PC-9 (cell line): ENCODE measurements around the gene ST3GAL2. TPM values are rescaled to one million over a fixed set of nuclear protein-coding genes. Genes with fewer than 3 reads are reported as not detected.
A peak's percentile ranks its signal among the peaks of the same experiment; 100 is the strongest.

Source experiments
- BruUV-seq: library from RNA; stranded (reverse); fragments of 400-500 nt; replicated peaks from 2 replicates; lab custom pipeline; 2021; lab: Mats Ljungman, UMichigan
- CTCF ChIA-PET: fragments of 300-600 bp; sonication (Branson Sonifier 250); formaldehyde crosslinking; loops from one replicate; lab custom pipeline; 2022; ENCODE audit warnings: antibody characterized with exemption; lab: Charles Lee
- POLR2A ChIA-PET: fragments of 300-600 bp; sonication (Branson Sonifier 250); formaldehyde crosslinking; loops from one replicate; lab custom pipeline; 2022; ENCODE audit warnings: antibody characterized with exemption; ENCODE audit not compliant: unreplicated experiment; lab: Charles Lee
- DNase-seq, 2 experiments: peaks; one replicate each; pipeline versions ENCODE4 v3.0.0 to v3.0.0-alpha.2; 2015 to 2022; ENCODE audit warnings: mixed read lengths in 1 of 2
- H2AFZ ChIP-seq: fragments of 200-600 bp; sonication (generic); 2 replicates; pipeline ENCODE4 v1.8.1; 2017; ENCODE audit warnings: antibody characterized with exemption
- H3F3A ChIP-seq: fragments of 200-600 bp; sonication (generic); 2 replicates; pipeline ENCODE4 v1.8.1; 2017; ENCODE audit warnings: antibody characterized with exemption, mild to moderate bottlenecking, low read depth; ENCODE audit not compliant: insufficient read depth
- H3K27ac ChIP-seq: fragments of 200-600 bp; sonication (generic); 2 replicates; pipeline ENCODE4 v1.6.1; 2016; ENCODE audit warnings: mixed run types
- H3K27me3 ChIP-seq: fragments of 200-600 bp; sonication (generic); 2 replicates; pipeline ENCODE4 v1.6.1; 2016; ENCODE audit warnings: low read depth, mixed run types; ENCODE audit not compliant: insufficient read depth
- H3K36me3 ChIP-seq: fragments of 200-600 bp; sonication (generic); 2 replicates; pipeline ENCODE4 v1.6.1; 2016; ENCODE audit warnings: low read depth, mixed run types
- H3K4me1 ChIP-seq: fragments of 200-600 bp; sonication (generic); replicated peaks from 2 replicates; pipeline ENCODE4 v1.6.1; 2016; ENCODE audit warnings: mixed run types; ENCODE audit not compliant: insufficient read depth
- H3K4me2 ChIP-seq: fragments of 200-600 bp; sonication (generic); 2 replicates; pipeline ENCODE4 v1.6.1; 2017; ENCODE audit warnings: mixed run types
- H3K4me3 ChIP-seq: fragments of 200-600 bp; sonication (generic); 2 replicates; pipeline ENCODE4 v1.6.1; 2016; ENCODE audit warnings: mixed run types
- H3K79me2 ChIP-seq: fragments of 200-600 bp; sonication (generic); 2 replicates; pipeline ENCODE4 v1.6.1; 2017; ENCODE audit warnings: low read depth, mixed run types
- H3K9me2 ChIP-seq: fragments of 200-600 bp; sonication (generic); 2 replicates; pipeline ENCODE4 v1.8.1; 2017; ENCODE audit warnings: mild to moderate bottlenecking; ENCODE audit not compliant: insufficient read depth
- H3K9me3 ChIP-seq: fragments of 200-600 bp; sonication (generic); 2 replicates; pipeline ENCODE4 v1.8.1; 2016; ENCODE audit warnings: low read depth; ENCODE audit not compliant: insufficient read depth
- H4K20me1 ChIP-seq: fragments of 200-600 bp; sonication (generic); 2 replicates; pipeline ENCODE4 v1.8.1; 2017; ENCODE audit not compliant: insufficient read depth
- CTCF ChIP-seq: fragments of 200-600 bp; sonication (generic); conservative IDR thresholded peaks from 2 replicates; pipeline ENCODE4 v1.6.1; 2017; ENCODE audit warnings: mixed run types, antibody characterized with exemption, mild to moderate bottlenecking, moderate library complexity
- EZH2 ChIP-seq: fragments of 200-600 bp; sonication (generic); IDR thresholded peaks from 2 replicates; pipeline ENCODE4 v1.8.0; 2017; ENCODE audit warnings: antibody characterized with exemption, low read depth
- intact Hi-C: fragments of 100-400 bp; cut with micrococcal nuclease; formaldehyde crosslinking; loops from one replicate; pipeline ENCODE4 v1.10.0; 2022; ENCODE audit not compliant: unreplicated experiment
- total RNA-seq: library from RNA; stranded (reverse); gene quantifications from 2 replicates; pipeline ENCODE4 v1.2.3, GENCODE V29; 2021

Gene ST3GAL2
- total RNA-seq, 1 experiment from 2014 or later: 9.7 TPM

- Histone ChIP-seq H3K27ac (peak overlapping the region; percentile 75), H2AFZ (peak overlapping the region; percentile 32; the same call in 1 of the 2 replicates), H3K4me3 (peak overlapping the region; percentile 13; the same call in 1 of the 2 replicates), H4K20me1 (no peaks in the 10 kb centered on the region), H3K4me2 (peak overlapping the region; percentile 72), H3F3A (peaks cover 54% of the 10 kb centered on the region), H3K36me3 (no peaks in the 10 kb centered on the region), H3K4me1 (peaks cover 58% of the 10 kb centered on the region), H3K9me3 (no peaks in the 10 kb centered on the region), H3K27me3 (no peaks in the 10 kb centered on the region), H3K9me2 (no peaks in the 10 kb centered on the region), H3K79me2 (no peaks in the 10 kb centered on the region)
- intact Hi-C loops: loop anchor here (1.0 kb wide), 2 partner anchors 27 to 46 kb away; partner anchors contain the start of gene FCSK
- DNase-seq: no peak
- TF ChIP-seq CTCF: no peak
- CTCF ChIA-PET: interaction anchor here (0.7 to 0.8 kb wide), 2 partner anchors 48 to 49 kb away, joined by 3 read pairs; no protein-coding TSS in a partner anchor
- BruUV-seq: TSS peak; percentile 29
- POLR2A ChIA-PET: interaction anchor here (0.5 to 0.9 kb wide), 2 partner anchors 14 to 47 kb away, joined by 3 to 5 read pairs; no protein-coding TSS in a partner anchor
These were observed 11.1 kb downstream of the ST3GAL2 start for GRCh38 chr16:70427786-70428177.

GRCh38 chr16:70422543-70422942, 16.4 kb downstream of the ST3GAL2 start:
- H3K9me2 ChIP-seq: no peaks in the 10 kb centered on the region
- POLR2A ChIA-PET: no interaction called here
- H3K27ac ChIP-seq: peak overlapping the region; percentile 75
- no peaks in the 10 kb centered on the region for H3K27me3 ChIP-seq
- TF ChIP-seq EZH2 (no peak), CTCF (no peak)
- intact Hi-C loops: no loop called here
- H2AFZ ChIP-seq: no peak overlapping the region
- H3K4me2 ChIP-seq: peak overlapping the region; percentile 59
- no peaks in the 10 kb centered on the region for H3K36me3 ChIP-seq
- H3K9me3 ChIP-seq: no peaks in the 10 kb centered on the region
- no TSS peak for BruUV-seq
- H3K4me3 ChIP-seq: no peak overlapping the region
- peaks cover 33% of the 10 kb centered on the region for H3K4me1 ChIP-seq
- no peaks in the 10 kb centered on the region for H4K20me1 ChIP-seq
- DNase-seq: peak in 1 of 2 experiments; percentile 71
- H3K79me2 ChIP-seq: no peaks in the 10 kb centered on the region
- CTCF ChIA-PET: no interaction called here
- peaks cover 33% of the 10 kb centered on the region; the same call in 1 of the 2 replicates for H3F3A ChIP-seq

GRCh38 chr16:70421473-70422311, 17.2 kb downstream of the ST3GAL2 start:
- Histone ChIP-seq H2AFZ (no peak overlapping the region), H3K9me3 (no peaks in the 10 kb centered on the region), H3K4me1 (peaks cover 24% of the 10 kb centered on the region), H3K36me3 (no peaks in the 10 kb centered on the region), H3K9me2 (no peaks in the 10 kb centered on the region), H3K27me3 (no peaks in the 10 kb centered on the region), H3K4me3 (no peak overlapping the region), H4K20me1 (no peaks in the 10 kb centered on the region), H3K4me2 (peak overlapping the region; percentile 59), H3K79me2 (no peaks in the 10 kb centered on the region), H3F3A (peaks cover 24% of the 10 kb centered on the region; the same call in 1 of the 2 replicates), H3K27ac (peak overlapping the region; percentile 75; the same call in 1 of the 2 replicates)
- ChIA-PET CTCF (no interaction called here), POLR2A (interaction anchor here (0.6 kb wide), 1 partner anchor 40 kb away, joined by 3 read pairs; no protein-coding TSS in a partner anchor)
- TF ChIP-seq CTCF (no peak), EZH2 (no peak)
- BruUV-seq: no TSS peak
- no peak for DNase-seq
- intact Hi-C loops: no loop called here
